ENCODE results near the gene MCCD1. TPM values are rescaled to one million over a fixed set of nuclear protein-coding genes. Genes with fewer than 3 reads are reported as not detected.

Gene MCCD1
- total and polyA plus RNA-seq, 2 experiments from 2014 or later = not detected

GRCh38 chr6:31543639-31544038, 14.9 kb downstream of the MCCD1 start:
- Mint-ChIP-seq H3K27ac (no peak overlapping the region), H3K4me3 (no peak overlapping the region; the same call in 2 of the 3 replicates), H3K4me1 (peaks cover 37% of the 10 kb centered on the region), H3K36me3 (ENCODE audit: low read depth) (peaks cover 35% of the 10 kb centered on the region), H3K27me3 (ENCODE audit: insufficient read depth, low read depth, poor library complexity) (peaks cover 19% of the 10 kb centered on the region), H3K9me3 (no peaks in the 10 kb centered on the region; the same call in 2 of the 3 replicates)
- H3K27me3 ChIP-seq (ENCODE audit: insufficient read depth) = no peaks in the 10 kb centered on the region
- H3K27ac ChIP-seq (ENCODE audit: low read depth) = no peak overlapping the region
- DNase-seq (ENCODE audit: low spot score) (no peak), ATAC-seq (no peak)
- no peak for TF ChIP-seq ETS1 (IDR thresholded peaks at IDR 0.05)
- no peak for TF ChIP-seq ZNF462 (CRISPR knock-in tag; IDR thresholded peaks at IDR 0.05)
- TF ChIP-seq NANOG (IDR thresholded peaks at IDR 0.05; ENCODE audit: borderline replicate concordance) = no peak
- TF ChIP-seq POLR2AphosphoS5 (IDR thresholded peaks at IDR 0.05; ENCODE audit: low read depth) = no peak
- no peak for TF ChIP-seq JUNB (IDR thresholded peaks at IDR 0.05; ENCODE audit: unreplicated experiment)
- TF ChIP-seq CTCF (conservative IDR thresholded peaks at IDR 0.05; ENCODE audit: low read depth in 2 of 2) = no peak
- TF ChIP-seq REST (IDR thresholded peaks at IDR 0.05; ENCODE audit: unreplicated experiment) = no peak
- no peak for TF ChIP-seq EZH2phosphoT487 (IDR thresholded peaks at IDR 0.05; ENCODE audit: unreplicated experiment)
- no peak for TF ChIP-seq EZH2 (IDR thresholded peaks at IDR 0.05; ENCODE audit: low read depth, unreplicated experiment)
- TF ChIP-seq CREB1 (CRISPR knock-in tag; IDR thresholded peaks at IDR 0.05; ENCODE audit: low read depth) = no peak
- TF ChIP-seq ZNF331 (CRISPR knock-in tag; IDR thresholded peaks at IDR 0.05; ENCODE audit: low read depth) = no peak
- no peak for TF ChIP-seq ZNF114 (CRISPR knock-in tag; IDR thresholded peaks at IDR 0.05)
- TF ChIP-seq STAT1 (IDR thresholded peaks at IDR 0.05; ENCODE audit: unreplicated experiment) = no peak
- H3K79me2 ChIP-seq (replicated peaks; ENCODE audit: insufficient read depth) = peaks cover 44% of the 10 kb centered on the region
- H4K20me1 ChIP-seq (replicated peaks; ENCODE audit: insufficient read depth) = peaks cover 23% of the 10 kb centered on the region
- peaks cover 29% of the 10 kb centered on the region for H3K4me1 ChIP-seq (ENCODE audit: insufficient read depth)
- H3F3A ChIP-seq (replicated peaks; ENCODE audit: low read depth) = peaks cover 18% of the 10 kb centered on the region
- no peaks in the 10 kb centered on the region for H3K9me2 ChIP-seq (ENCODE audit: insufficient read depth)
- H3K36me3 ChIP-seq (ENCODE audit: insufficient read depth) = peaks cover 22% of the 10 kb centered on the region
- no peak overlapping the region for H2AFZ ChIP-seq
- no peak overlapping the region for H3K4me2 ChIP-seq
- H3K4me3 ChIP-seq = no peak overlapping the region

All from GM23338 (cell line).